ENCODE results near the gene KLHL17. TPM values are rescaled to one million over a fixed set of nuclear protein-coding genes. Genes with fewer than 3 reads are reported as not detected.

Gene KLHL17
- total and polyA plus RNA-seq, 9 of the 15 experiments (the other 6 are each of a cell fraction or from before 2014, with no cell fraction given) = 0.14 to 84.8 (median 13.0) TPM

DNA sequence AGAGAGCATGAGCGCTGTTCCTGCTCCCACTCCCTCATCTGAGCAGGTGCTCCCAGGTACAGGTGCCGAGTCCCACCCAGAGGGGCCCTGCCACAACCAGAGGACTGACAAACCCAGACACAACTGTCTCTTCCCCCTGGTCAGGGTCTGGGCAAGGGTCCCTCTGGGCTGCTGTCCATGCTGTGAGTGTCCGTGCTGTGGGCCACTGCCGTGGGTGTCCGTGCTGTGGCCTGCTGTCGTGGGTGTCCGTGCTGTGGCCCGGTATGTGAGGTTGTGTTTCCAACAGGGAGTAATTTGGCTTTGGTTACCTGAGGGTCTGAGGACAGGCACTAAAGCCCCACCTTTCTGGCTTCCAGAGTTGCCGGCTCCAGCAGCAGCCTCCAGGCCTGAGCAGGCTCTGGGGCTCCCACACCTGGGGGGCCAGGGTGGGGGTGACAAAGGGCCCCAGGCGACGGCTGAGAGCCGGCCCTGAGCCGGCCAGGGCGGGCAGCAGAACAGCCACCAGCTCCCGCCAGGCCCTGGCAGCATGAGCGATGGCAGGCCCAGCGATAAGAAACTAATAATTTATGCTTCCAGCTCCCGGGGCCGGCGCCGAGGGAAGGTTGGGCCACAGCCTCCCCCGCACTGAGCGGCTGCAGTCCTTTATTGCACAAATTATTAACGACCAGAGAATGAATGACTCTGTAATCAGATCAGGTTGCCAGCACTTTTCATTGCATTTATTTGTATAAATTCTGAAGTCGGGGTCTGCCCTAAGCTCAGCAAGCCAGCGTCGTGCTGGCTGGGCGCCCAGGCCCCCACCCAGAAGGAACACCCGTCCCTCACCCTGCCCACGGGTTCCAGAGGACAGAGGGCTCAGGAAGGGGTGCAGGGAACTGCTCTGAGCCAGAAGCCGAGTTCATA is 44.0 kb upstream of the KLHL17 start (continued):
- TF ChIP-seq, protein P1, sequence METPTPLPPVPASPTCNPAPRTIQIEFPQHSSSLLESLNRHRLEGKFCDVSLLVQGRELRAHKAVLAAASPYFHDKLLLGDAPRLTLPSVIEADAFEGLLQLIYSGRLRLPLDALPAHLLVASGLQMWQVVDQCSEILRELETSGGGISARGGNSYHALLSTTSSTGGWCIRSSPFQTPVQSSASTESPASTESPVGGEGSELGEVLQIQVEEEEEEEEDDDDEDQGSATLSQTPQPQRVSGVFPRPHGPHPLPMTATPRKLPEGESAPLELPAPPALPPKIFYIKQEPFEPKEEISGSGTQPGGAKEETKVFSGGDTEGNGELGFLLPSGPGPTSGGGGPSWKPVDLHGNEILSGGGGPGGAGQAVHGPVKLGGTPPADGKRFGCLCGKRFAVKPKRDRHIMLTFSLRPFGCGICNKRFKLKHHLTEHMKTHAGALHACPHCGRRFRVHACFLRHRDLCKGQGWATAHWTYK (CRISPR knock-in tag; IDR thresholded peaks at IDR 0.05) = 0 out of 2 replicates have a peak, but pooled peaks have one; percentile 70
- TF ChIP-seq, protein P2, sequence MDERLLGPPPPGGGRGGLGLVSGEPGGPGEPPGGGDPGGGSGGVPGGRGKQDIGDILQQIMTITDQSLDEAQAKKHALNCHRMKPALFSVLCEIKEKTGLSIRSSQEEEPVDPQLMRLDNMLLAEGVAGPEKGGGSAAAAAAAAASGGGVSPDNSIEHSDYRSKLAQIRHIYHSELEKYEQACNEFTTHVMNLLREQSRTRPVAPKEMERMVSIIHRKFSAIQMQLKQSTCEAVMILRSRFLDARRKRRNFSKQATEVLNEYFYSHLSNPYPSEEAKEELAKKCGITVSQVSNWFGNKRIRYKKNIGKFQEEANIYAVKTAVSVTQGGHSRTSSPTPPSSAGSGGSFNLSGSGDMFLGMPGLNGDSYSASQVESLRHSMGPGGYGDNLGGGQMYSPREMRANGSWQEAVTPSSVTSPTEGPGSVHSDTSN (CRISPR knock-in tag; IDR thresholded peaks at IDR 0.05; ENCODE audit: low read depth) = no peak
- TF ChIP-seq, protein P2 (tag; conservative IDR thresholded peaks at IDR 0.05; ENCODE audit: low read depth) = peak; percentile 86
- TF ChIP-seq ZNF282 (CRISPR knock-in tag; IDR thresholded peaks at IDR 0.05) (no peak), MEIS2 (IDR thresholded peaks at IDR 0.05; ENCODE audit: partially characterized antibody) (peak; percentile 88), HNRNPUL1 (IDR thresholded peaks at IDR 0.05; ENCODE audit: low read length) (no peak)
- TF ChIP-seq, protein P3, sequence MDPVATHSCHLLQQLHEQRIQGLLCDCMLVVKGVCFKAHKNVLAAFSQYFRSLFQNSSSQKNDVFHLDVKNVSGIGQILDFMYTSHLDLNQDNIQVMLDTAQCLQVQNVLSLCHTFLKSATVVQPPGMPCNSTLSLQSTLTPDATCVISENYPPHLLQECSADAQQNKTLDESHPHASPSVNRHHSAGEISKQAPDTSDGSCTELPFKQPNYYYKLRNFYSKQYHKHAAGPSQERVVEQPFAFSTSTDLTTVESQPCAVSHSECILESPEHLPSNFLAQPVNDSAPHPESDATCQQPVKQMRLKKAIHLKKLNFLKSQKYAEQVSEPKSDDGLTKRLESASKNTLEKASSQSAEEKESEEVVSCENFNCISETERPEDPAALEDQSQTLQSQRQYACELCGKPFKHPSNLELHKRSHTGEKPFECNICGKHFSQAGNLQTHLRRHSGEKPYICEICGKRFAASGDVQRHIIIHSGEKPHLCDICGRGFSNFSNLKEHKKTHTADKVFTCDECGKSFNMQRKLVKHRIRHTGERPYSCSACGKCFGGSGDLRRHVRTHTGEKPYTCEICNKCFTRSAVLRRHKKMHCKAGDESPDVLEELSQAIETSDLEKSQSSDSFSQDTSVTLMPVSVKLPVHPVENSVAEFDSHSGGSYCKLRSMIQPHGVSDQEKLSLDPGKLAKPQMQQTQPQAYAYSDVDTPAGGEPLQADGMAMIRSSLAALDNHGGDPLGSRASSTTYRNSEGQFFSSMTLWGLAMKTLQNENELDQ (CRISPR knock-in tag; IDR thresholded peaks at IDR 0.05; ENCODE audit: borderline replicate concordance) = no peak
